Activated CD4-positive, alpha-beta T cell treated with anti-CD3 and anti-CD28 coated beads, Interleukin-2, amount 50 U/mL, for 4 hours (primary cell): ENCODE results near the gene SUSD5.
"Not testable (repeated sequence)": the region's sequence is repeated elsewhere in the genome, so short reads cannot be mapped to it uniquely, and the experiment has no call there.

Experiments
- DNase-seq, 2 experiments: peaks; one replicate each; pipeline ENCODE4 v3.0.0-alpha.2; 2020

Gene SUSD5

DNA sequence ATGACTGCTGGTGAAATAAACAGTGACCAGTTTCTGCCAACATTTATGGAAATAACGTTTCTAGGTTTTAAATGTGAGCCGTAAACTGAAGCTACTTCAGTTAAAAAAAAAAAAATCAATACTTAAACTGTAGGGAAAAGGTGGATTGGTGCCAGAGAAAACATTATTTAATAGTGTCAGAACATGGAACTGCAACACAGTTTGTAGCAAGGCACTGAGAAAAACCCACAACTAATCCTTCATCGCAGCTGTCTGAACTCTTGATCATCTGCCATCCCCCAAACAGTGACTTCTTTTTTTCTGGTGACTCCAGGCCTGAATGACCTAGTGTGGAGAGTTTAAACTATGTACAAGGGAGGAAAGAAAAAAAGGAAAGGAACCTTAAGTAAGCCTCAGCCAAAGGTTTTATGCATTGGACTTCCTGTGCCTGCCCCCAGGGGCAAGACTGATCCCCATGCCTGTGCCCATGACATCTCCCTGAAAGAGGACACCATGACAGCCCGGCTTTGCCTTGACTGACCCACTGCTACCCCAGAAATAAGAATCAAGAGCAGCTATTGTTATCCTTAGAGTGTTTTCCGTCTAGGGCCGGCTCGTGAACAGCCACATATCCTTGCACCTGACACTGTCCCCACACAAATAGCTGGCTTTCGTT is 71.7 kb downstream of the SUSD5 start:
- DNase-seq: no peak

DNA sequence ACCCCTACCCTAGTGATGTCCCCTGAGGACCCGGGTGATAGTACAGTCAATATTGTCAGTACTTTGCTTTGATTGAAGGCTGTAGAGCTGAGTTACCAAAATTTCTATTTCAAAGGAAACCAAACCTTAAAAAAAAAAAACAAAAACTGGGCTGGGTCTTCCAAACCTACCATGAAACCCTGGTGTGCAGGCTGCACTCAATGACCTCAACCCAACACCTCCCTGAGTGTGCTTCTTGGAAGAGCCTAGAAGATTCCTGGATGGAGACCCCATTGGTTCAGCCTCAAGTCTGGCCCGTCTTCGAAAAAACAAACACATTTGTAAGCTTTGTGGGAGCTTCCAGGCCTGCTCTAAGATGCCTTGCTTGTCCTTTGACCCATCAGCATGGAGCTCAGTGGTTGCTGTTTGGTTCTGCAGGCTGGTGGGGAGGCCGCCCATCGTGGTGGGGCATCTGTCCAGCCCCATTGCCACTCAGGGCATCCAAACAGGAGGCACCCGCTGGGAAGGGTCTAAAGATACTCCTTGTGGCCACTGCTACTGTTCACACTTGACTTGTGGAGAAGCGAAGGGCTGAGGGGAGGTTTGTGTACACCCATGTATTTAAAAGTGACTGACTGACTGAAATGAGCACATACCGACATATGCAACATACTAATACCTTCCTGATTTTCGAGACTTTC is 72.6 kb downstream of the SUSD5 start:
- DNase-seq: no peak

DNA sequence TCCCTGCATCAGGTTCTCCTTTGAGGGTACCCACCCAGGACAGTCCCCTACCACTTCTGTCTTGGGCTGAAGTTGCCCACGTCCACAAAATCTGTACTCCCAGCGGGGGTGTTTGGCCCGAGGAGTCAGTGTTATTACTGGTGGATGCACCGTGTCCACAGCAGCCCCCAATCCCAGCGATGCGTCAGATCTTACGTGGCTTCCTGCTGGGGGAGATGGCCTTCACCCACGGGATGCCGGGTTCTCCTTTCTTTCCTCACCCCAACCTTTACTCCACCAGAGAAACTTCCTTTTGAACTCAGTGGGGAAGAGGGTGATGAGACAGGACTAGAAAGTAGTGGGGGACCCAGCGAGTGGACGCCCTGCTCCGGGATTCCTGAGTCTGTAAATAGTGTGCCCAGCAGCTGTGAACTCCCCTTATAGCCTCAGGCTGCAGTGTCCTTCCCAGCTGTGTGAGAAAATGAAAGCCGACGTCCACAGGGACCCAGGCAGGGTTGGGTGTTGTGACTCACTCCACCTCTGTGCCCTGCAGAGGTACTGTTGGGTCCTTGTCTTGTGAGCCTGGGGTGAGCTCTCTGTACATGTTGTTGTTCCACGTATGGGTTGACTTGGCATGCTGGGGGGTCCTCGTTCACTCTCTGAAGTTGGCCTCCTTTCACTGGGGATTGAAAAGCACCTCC is 73.2 kb downstream of the SUSD5 start:
- DNase-seq: no peak

DNA sequence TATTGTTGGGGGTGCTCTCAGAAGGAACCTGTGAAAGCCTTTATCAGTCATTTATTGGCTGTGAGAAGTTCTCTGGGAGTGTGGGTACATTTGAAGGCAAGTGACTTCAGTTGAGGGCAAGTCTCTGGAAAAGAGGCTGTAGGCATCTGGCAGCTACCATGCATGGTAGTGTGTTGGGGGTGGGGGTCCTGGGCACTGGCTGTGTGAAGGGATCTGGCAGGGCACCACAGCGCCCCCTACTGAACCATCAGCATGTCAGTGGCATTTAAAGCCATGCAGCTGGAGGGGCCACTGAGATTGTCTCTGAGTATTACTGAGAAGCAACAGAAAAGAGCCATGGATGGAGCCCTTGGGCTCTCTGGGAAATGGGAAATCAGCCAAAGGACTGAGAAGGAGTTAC is 74.2 kb downstream of the SUSD5 start:
- DNase-seq: peak in 1 of 2 experiments; percentile 6

DNA sequence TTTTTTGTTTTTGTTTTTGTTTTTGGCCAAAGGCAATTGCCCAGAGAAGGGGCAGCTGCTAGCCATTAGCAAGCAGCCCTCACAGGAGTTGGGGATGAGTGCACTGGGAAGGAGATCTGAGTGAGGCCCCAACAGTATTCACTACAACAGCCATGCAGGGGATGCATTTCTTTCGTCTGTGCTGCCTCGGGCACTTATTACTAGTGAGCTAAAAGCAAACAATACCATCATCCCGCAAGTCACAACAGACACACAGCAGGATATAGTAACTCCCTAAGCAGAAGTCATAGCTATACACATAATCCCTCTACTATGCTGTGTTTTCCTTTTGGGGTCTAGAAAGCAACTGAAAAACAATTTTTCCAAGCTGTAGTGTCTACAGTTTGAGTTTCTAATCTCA is 77.6 kb downstream of the SUSD5 start:
- no peak for DNase-seq

DNA sequence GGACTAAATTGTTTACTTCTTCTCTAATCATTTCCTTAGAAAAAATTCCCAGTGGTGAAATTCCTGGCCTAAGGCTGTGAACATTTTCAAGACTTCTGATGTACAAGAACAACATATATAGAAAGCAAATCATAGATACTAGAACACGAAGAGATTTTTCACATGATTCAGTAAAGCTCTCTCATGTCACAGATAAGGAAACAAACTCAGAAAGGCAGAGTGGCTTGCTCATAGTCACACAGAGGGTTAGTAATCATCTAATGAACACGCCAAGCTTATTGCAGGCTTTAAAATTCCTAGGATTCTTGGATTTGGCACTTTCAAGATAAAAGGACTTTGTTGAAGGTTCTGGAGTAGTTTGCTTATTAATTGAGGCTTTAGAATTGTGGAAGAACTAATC is 78.6 kb downstream of the SUSD5 start:
- no peak for DNase-seq

DNA sequence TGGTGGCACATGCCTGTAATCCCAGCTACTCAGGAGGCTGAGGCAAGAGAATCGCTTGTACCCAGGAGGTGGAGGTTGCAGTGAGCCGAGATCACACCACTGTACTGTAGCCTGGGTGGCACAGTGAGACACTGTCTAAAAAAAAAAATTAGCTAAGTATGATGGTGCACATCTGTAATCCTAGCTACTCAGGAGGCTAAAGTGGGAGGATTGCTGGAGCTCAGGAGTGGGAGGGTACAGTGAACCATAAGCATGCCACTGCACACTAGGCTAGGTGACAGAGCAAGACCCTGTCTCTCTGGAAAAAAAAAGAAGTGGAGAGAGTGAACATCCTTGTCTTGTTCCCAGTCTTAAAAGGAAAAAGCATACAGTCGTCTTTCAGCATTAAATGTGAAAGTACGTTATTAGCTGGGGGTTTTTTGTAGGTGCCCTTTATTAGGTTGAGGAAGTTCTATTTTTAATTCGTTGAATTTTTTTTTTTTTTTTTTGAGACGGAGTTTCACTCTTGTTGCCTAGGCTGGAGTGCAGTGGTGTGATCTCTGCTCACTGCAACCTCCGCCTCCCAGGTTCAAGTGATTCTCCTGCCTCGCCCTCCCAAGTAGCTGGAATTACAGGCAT is 79.5 kb downstream of the SUSD5 start:
- not testable (repeated sequence) for DNase-seq

DNA sequence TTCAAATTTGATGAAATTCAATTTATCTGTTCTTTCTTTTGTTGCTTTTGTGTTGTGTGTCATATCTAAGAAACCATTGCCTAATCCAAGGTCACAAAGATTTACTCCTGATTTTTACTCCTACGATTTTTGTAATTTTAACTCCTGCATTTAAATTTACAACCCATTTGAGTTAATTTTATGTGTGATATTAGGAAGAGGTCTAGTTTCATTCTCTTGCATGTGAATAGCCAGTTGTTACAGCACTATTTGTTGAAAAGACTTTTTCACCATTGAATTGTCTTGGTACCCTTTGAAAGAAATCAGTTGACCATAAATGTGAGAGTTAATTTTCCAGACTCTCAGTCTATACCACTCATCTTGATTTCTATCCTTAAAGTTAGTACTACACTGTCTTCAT is 80.9 kb downstream of the SUSD5 start:
- DNase-seq: no peak

DNA sequence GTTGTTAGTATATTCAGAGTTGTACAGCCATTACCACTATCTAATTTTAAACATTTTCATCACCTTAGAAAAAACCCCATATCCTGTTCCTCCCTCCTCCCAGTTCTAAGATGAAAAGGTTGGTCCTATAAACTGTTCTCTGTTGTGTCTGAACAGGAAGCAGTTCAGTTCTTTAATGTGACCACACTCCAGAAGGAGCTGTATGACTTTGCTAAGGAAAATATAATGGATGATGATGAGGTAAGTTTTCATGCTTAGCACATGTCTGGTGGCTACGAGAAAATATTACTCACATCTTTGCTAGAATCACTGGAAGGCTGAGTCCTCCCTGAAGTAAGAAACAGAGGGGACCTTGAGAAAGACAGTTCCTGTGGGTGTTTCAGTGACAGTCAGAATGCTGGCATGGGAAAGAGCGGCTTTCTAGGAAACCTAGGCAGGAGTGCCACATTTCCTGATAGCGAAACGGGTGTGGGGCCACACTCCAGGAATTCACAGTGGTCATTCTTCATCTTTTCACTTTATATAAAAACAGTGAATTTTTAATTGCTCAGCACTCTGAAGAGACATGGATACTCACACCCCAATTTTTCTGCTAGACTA is 84.5 kb downstream of the SUSD5 start:
- no peak for DNase-seq

DNA sequence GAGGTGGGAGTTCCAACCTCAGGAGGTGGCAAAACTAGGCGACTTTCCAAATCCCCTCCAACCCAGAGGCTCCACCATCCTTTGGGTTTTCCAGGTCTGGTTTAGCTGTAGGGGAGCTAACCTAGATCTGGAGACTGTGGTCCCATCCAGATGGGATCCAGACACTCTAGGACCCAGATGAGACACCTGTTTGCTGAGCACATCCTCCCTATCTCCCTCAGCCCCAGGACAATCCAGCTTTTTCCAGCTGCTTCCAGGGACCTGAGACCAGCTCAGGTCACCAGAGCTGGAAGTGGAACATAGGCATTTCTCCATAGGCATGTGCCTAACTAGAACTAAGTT is 86.6 kb downstream of the SUSD5 start:
- no peak for DNase-seq

DNA sequence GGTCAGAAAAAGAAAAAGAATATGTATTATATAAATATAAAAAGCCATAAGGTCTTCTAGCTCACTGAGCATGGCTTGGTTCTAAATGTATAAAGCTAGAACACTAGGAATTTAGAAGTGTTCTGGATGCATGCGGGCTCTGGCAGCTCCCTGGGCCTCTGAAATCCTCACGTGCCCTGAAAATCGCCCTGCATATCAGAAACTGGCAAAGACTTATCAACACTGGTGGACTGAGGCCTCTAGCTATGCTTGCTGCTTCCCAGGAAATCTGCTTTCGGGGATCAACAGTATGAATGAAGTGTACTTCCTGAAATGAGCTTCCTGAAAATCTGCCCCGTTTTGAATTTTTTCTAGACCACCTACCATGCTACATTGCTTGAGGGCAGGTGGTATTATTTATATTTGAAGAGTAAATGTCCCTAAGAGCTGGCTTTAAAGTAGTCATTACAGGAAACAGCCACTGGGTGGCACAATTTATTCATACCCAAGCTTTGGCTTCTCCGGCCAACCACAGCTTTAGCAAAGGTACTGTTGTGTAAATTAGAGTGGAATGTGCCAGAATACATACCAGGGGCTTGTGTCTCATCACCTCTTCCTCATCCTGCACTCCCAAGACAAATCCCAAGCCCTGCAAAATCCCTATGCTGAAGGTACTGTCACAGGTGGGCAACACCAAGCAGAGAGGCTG is 87.1 kb downstream of the SUSD5 start:
- DNase-seq: peak in 1 of 2 experiments; percentile 8

DNA sequence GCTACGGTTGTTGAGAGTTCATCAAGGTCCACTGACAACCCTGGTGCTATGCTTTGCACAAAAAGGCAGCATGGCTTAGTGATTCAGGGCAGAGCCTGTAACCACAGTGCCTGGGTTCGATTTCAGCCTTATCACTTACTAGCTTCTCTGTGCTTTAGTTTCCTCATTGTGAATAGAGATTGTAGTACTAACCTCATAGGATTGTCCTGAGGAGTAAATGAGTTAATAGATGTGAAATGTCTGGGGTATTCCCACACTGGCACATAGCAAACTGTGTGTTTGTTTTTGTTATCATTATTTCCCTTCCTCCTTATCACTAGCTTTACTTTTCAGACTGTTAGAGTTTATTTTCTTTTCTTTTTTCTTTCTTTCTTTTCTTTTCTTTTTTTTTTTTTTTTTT is 88.5 kb downstream of the SUSD5 start:
- no peak for DNase-seq

DNA sequence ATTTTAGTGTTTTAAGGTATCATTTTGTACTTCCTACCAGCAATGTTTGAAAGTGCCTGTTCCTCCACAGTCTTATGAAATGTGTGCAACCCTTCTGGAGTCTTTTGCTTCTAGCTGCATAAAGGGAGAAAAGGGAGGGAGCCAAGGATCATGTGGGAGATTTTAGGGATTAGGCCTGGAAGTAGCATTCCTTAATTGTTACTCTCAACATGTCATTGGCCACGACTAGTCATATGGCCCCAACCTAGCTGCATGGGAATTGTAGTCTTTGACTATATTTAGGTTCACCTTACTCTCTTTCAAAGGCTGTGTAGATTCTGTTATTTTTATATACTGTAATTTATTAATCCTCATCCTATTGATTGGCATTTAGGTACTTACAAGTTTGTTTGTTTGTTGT is 89.9 kb downstream of the SUSD5 start:
- DNase-seq: no peak

DNA sequence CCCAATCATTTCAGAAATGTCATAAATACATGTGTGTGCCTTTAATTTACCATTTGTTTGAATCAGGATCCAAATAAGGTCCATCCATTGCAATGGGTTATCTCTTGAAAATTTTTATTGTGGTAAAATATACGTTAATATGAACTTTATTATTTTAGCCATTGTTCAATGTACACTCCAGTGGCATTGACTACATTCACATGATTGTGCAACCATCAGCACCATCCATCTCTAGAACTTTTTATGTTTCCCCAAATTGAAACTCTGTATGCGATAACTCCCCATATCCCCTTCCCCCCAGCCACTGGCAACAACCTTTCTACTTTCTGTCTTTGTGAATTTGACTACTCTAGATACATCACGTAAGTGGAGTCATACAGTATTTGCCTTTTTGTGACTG is 92.8 kb downstream of the SUSD5 start:
- DNase-seq: no peak

DNA sequence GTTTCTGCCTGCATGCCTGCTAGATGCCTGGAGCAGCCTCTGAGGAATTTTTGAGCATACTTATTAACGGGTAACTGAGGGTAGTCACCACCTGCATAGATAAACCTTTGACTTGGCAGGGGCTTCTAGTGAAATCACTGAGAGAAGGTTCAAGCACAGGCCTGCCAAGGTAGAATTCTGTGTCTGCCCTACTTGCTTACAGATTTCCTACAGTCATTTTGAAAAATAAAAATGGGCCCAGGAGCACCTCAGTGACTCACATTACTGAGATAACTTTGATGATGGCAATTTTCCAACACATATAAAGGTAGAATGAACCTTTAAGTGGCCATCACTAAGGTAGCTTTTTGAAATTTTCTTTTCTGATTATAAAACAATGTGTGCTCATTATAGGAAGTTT is 94.0 kb downstream of the SUSD5 start:
- DNase-seq: no peak

DNA sequence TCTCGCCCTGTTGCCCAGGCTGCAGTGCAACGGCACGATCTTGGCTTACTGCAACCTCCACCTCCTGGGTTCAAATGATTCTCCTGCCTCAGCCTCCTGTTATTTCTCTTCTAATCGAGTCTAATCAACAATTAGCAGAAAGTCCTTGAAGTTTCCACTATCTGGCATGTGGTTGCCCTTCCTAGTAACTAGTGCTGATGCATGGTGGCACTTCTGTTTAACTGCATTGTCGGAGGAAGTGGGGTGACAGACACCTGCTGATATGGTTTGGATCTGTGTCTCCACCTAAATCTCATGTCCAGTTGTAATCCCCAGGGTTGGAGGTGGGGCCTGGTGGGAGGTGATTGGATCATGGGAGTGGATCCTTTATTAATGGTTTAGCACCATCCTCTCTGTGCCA is 95.6 kb downstream of the SUSD5 start:
- no peak for DNase-seq

DNA sequence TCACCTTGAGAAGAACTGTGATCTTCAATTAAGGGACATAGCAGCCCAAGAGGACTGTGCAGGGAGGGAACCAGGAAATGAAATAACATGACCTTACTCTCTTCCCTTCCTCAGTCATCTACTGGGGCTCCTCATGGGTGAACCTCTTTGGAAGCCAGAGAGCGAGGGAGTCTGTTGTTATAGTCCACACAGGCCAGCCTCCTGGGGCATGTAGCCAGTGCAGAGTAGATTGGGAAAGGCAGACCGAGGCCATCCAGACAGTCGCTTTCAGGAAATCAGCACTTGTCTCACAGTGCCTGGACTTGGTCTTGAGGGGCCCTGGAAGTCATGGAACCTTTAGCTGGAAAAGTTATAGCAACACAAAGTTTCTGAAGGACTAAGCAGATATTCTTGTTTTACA is 98.7 kb downstream of the SUSD5 start:
- DNase-seq: no peak

DNA sequence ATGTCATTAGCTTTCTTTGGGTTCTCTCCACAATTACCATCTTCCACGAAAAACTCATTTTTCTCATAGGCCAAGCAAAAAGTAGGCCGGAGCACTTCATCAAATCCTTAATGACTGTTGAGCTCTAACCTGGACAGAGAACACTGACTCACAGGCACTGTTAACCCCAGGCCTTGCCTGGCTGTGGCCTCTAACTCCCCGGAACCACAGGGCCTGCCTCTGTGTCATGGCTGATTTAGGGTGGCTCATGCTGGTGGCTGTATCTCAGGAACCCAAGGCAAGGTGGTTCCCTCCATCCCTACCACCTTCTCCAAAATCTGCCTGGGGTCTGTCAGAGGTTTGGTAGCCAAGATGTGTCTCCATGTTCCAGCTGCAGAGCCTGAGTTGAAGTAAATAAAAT is 101.1 kb downstream of the SUSD5 start:
- no peak for DNase-seq

DNA sequence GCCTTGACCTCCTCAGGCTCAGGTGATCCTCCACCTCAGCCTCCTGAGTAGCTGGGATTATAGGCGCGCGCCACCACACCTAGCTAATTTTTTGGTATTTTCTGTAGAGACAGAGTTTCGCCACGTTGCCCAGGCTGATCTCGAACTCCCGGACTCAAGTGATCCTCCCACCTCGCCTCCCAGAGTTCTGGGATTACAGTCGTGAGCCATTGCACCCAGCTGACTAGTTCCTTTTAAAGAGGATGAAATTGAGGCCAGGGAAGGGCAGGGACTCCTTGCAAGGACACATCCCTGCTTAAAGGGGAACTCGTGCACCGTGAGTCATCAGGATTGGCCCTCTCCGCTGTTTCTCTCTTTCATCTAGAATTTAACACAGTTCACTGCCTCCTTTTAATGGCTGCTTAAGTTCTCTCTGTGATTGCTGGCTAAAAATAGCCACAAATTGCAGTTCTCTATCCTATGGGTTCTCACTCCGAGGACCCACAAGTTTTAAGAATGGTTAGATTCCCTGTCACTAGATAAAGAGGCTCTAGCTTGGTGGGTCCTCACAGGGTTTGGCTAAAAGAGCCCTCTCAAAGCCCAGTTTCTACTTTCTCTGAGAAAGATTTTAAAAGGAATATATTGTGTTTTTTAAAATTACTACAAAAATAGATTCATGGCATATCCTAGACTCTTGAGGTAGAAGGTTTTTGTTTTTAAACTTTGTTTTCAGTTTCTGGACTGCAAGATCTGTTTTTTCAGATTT is 103.4 kb downstream of the SUSD5 start:
- DNase-seq: no peak

DNA sequence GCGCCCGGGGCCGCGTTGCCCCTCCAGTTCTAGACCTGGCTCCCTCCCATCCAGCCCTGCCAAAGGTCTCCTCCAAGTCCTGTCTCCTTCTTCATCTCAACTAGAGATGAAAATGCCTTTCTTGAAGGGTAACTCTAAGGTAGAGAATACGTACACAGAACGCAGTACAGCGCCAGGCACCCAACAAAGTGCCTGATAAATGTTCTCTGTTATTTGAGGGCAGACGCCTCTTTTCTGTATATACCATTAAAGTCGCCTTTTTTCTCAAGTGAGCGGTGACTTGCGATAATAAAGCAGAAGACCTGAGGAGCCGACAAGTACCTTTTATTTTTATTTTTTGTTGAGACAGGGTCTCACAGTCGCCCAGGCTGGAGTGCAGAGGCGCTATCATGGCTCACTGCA is 104.0 kb downstream of the SUSD5 start:
- DNase-seq: no peak

DNA sequence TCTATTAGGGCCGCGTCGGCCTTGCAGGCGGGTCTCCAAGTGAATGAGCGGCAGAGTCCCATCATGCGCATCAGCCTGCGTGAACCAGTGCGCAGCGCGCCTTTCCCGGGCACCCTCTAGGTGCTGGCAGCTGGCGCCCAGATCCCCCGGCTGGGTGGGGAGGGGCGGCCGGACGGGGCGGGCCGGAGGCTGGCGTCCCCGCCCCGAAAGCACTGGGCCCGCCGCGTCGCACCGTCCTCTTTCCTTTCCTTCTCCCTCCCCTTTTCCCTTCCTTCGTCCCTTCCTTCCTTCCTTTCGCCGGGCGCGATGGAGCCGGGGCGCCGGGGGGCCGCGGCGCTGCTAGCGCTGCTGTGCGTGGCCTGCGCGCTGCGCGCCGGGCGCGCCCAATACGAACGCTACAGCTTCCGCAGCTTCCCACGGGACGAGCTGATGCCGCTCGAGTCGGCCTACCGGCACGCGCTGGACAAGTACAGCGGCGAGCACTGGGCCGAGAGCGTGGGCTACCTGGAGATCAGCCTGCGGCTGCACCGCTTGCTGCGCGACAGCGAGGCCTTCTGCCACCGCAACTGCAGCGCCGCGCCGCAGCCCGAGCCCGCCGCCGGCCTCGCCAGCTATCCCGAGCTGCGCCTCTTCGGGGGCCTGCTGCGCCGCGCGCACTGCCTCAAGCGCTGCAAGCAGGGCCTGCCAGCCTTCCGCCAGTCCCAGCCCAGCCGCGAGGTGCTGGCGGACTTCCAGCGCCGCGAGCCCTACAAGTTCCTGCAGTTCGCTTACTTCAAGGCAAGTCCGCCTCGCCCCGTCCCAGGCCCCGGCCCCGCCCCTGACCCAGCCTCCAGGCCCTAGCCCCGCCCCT is 104.6 kb downstream of the SUSD5 start, which contains the start of gene CRTAP:
Gene CRTAP, plus strand, starts transcription at position 243 of the 850 bp plus-strand sequence. Its CDS starts 64 bp downstream, at position 307.
- peak; percentile 75 to 76 for DNase-seq
